GM23248 (cell line): ENCODE results near the gene SNX15.

Experiments used
- EZH2 ChIP-seq: fragments of 200-600 bp; sonication (generic); IDR thresholded peaks from 2 replicates; pipeline ENCODE4 v1.6.1; 2018; ENCODE audit warnings: antibody characterized with exemption, mild to moderate bottlenecking; ENCODE audit not compliant: insufficient read depth, poor library complexity, severe bottlenecking
- EZH2phosphoT487 ChIP-seq: fragments of 200-600 bp; sonication (generic); IDR thresholded peaks from 2 replicates; pipeline ENCODE4 v1.6.1; 2018; ENCODE audit warnings: antibody characterized with exemption, moderate library complexity, mild to moderate bottlenecking, low read depth; ENCODE audit not compliant: insufficient read depth

DNA sequence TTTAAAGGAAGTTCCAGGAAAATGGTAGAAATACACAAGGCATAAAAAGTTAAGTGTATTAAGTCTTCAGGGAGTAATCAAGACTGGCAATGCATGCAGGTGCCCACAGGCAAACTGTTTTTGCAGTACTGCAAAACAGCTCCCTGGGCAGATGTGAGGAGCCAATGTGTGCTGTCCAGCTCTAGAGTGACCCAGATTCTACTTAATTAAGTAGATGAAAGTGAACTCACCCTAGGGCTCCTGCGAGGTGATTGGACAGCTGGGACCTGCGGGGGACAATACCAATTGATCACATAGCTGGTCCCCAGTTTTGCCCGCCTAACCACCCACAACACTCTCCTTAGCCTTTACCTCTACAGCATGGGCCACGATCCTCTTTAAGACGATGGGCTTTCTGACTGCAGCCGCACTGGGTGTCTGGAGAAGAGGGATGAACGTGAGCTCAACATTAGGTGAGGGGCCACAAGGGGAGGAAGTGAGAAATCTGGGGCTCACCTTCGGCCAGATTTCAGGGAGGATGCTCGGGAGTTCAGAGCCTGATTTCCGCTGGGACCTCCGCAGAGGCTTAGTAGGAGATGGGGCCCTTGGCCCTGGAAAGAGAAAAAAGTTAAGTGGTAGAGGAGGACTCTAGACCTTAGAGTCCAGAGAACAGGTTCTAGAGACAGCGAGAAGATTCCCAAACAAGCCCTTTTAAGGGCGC is 56.0 kb downstream of the SNX15 start:
- TF ChIP-seq EZH2phosphoT487 (no peak), EZH2 (no peak)
